HepG2 (cell line): ENCODE data around the gene STAC.

Experiments used
- ERF ChIP-seq: IDR thresholded peaks from 2 replicates; pipeline ENCODE4 v1.6.1; 2018; ENCODE audit warnings: missing biosample characterization, missing genetic modification reagents
- SP140L ChIP-seq: sonication (generic); formaldehyde crosslinking; IDR thresholded peaks from 2 replicates; pipeline ENCODE4 v1.4.0; 2020; ENCODE audit warnings: missing genetic modification reagents, borderline replicate concordance
- U2AF2 ChIP-seq: fragments of 200-400 bp; formaldehyde crosslinking; IDR thresholded peaks from 2 replicates; pipeline ENCODE4 v1.6.1; 2017; ENCODE audit warnings: low read depth, mild to moderate bottlenecking, low read length
- ZNF224 ChIP-seq: sonication (generic); formaldehyde crosslinking; IDR thresholded peaks from 2 replicates; pipeline ENCODE4 v1.5.0; 2020; ENCODE audit warnings: mild to moderate bottlenecking, missing genetic modification reagents
- ZNF432 ChIP-seq: sonication (generic); formaldehyde crosslinking; IDR thresholded peaks from 2 replicates; pipeline ENCODE4 v1.5.0; 2020; ENCODE audit warnings: missing genetic modification reagents, mild to moderate bottlenecking, borderline replicate concordance
- TF ChIP-seq, protein P1 (sequence below): sonication (generic); formaldehyde crosslinking; IDR thresholded peaks from 2 replicates; pipeline ENCODE4 v1.5.0; 2020; ENCODE audit warnings: missing genetic modification reagents
- TF ChIP-seq, protein P2 (sequence below): sonication (generic); formaldehyde crosslinking; IDR thresholded peaks from 2 replicates; pipeline ENCODE4 v1.5.0; 2020; ENCODE audit warnings: mild to moderate bottlenecking, missing genetic modification reagents, moderate library complexity
- TF ChIP-seq, protein P3 (sequence below): fragments of 450-650 bp; IDR thresholded peaks from 2 replicates; pipeline ENCODE4 v1.6.1; 2017; ENCODE audit warnings: mild to moderate bottlenecking

DNA sequence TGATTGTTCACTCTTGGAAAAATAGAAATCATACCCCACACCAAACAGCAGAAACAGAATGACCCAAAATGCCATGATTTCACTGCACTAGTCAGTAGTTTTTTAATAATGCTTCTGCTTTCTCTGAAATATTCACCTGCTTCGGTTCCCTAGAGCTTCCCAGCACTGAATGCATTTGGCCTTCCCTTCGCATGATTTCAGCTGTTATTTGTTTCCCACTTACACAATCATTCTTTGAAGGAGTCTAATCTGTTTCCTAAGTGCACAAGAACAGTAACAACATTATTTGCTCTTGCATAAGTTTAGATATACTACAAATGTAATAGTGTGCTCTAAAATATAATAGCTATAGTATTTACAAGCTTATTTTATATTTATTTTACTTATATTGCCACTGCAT lies 178.7 kb downstream of the STAC start:
- TF ChIP-seq, protein P1, sequence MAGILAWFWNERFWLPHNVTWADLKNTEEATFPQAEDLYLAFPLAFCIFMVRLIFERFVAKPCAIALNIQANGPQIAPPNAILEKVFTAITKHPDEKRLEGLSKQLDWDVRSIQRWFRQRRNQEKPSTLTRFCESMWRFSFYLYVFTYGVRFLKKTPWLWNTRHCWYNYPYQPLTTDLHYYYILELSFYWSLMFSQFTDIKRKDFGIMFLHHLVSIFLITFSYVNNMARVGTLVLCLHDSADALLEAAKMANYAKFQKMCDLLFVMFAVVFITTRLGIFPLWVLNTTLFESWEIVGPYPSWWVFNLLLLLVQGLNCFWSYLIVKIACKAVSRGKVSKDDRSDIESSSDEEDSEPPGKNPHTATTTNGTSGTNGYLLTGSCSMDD, result no peak
- TF ChIP-seq ERF (CRISPR knock-in tag) (no peak), ZNF432 (CRISPR knock-in tag) (no peak), U2AF2 (no peak), ZNF224 (CRISPR knock-in tag) (no peak), SP140L (CRISPR knock-in tag) (no peak)
- TF ChIP-seq, protein P2, sequence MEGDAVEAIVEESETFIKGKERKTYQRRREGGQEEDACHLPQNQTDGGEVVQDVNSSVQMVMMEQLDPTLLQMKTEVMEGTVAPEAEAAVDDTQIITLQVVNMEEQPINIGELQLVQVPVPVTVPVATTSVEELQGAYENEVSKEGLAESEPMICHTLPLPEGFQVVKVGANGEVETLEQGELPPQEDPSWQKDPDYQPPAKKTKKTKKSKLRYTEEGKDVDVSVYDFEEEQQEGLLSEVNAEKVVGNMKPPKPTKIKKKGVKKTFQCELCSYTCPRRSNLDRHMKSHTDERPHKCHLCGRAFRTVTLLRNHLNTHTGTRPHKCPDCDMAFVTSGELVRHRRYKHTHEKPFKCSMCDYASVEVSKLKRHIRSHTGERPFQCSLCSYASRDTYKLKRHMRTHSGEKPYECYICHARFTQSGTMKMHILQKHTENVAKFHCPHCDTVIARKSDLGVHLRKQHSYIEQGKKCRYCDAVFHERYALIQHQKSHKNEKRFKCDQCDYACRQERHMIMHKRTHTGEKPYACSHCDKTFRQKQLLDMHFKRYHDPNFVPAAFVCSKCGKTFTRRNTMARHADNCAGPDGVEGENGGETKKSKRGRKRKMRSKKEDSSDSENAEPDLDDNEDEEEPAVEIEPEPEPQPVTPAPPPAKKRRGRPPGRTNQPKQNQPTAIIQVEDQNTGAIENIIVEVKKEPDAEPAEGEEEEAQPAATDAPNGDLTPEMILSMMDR (CRISPR knock-in tag), result no peak
- TF ChIP-seq, protein P3, sequence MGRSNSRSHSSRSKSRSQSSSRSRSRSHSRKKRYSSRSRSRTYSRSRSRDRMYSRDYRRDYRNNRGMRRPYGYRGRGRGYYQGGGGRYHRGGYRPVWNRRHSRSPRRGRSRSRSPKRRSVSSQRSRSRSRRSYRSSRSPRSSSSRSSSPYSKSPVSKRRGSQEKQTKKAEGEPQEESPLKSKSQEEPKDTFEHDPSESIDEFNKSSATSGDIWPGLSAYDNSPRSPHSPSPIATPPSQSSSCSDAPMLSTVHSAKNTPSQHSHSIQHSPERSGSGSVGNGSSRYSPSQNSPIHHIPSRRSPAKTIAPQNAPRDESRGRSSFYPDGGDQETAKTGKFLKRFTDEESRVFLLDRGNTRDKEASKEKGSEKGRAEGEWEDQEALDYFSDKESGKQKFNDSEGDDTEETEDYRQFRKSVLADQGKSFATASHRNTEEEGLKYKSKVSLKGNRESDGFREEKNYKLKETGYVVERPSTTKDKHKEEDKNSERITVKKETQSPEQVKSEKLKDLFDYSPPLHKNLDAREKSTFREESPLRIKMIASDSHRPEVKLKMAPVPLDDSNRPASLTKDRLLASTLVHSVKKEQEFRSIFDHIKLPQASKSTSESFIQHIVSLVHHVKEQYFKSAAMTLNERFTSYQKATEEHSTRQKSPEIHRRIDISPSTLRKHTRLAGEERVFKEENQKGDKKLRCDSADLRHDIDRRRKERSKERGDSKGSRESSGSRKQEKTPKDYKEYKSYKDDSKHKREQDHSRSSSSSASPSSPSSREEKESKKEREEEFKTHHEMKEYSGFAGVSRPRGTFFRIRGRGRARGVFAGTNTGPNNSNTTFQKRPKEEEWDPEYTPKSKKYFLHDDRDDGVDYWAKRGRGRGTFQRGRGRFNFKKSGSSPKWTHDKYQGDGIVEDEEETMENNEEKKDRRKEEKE, result no peak
